Measurements from ENCODE around the gene VSIG4.
A peak's percentile ranks its signal among the peaks of the same experiment; 100 is the strongest.
"Not testable (repeated sequence)": the region's sequence is repeated elsewhere in the genome, so short reads cannot be mapped to it uniquely, and the experiment has no call there.

The VSIG4 gene

DNA sequence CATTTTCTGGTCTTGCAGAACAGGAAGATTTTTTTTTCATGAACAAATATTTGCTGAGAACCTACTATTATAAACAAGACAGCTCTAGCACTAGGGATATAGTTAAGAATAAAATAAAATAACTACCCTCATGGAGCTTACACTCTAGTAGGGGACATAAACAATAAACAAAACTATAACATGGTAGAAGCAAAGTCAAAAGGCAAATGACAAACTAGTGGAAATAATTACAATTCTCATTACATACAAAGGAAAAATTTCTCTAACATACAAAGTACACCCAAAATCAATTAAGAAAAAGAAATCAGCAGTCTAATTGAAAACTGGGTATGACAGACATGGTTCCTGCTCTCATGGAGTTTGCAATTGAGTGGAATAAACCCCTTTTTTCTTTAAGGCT lies 32.0 kb downstream of the VSIG4 start:
- DNase-seq: no peak

- no peak for DNase-seq
These were observed 33.9 kb downstream of the VSIG4 start for GRCh38 chrX:66005830-66006449.

DNA sequence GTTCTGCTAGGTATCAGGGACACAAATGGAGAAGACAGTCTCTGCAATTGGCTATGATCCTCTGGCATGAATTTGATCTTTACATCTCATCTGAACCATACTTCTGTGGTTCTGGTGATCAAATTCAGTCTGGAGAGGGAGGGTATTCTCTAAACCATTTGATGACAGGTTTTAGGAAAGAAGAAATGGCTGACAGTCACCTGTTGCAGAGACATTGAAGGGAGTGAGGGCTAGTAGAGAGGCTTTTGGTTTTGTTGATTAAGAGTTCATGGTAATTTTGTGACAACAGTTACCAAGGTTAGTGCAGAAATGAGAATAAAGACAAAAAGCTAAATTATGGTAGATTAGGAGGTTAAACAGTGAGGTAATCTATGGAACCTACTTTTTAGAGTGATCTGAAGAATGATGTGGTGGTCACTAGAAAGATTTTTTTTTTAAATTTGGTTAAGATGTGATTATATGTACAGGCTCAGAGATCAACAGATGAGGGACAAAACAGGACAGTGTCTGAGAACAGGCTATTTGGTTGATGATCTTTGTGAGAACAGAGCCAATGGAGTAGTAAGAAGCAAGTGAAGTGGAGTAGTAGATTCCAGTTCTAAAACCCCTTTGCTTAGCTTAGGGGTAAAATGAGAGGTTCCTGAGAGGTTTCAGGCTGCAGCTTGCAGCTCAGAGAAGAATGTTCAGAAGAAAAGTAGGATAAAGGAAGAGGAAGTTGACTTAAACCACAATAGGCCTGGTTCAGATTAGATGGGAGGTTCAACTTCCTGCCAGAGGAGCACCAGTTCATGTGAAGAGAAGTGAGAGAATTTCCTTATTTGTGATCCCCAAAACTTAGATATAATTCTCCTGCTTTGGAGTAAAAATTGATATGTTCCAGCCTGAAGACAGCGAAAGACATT lies 34.7 kb downstream of the VSIG4 start:
- DNase-seq: no peak

GRCh38 chrX:66002824-66003680 lies 36.8 kb downstream of the VSIG4 start:
- DNase-seq: no peak

- DNase-seq: no peak
These were observed 38.3 kb downstream of the VSIG4 start for GRCh38 chrX:66001596-66001995.

- DNase-seq: no peak
These were observed 39.1 kb downstream of the VSIG4 start for GRCh38 chrX:66000628-66001272.

DNA sequence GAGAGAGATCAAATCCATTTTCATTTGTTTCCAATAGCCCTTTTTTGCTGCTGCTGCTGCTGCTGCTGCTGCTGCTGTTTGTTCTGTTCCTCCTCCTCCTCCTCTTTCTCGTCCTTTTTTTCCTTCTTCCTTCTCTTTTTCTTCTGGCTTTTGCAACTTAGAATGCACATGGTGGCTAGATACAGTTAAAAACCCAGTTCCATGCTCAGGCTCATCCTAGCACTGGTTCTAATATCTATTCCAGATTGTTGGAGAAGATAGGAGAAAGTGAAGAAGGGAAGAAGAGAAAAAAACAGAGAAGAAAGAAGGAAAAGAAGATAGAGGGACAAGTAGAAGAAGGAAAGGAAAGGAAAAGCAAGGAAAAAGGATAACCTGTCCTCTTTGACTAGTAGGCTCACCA lies 39.7 kb downstream of the VSIG4 start:
- DNase-seq: no peak

- no peak for DNase-seq
These were observed 40.2 kb downstream of the VSIG4 start for GRCh38 chrX:65999563-66000148.

- DNase-seq: no peak
These were observed 40.8 kb downstream of the VSIG4 start for GRCh38 chrX:65999029-65999562.

- DNase-seq: no peak
These were observed 41.7 kb downstream of the VSIG4 start for GRCh38 chrX:65997978-65998717.

DNA sequence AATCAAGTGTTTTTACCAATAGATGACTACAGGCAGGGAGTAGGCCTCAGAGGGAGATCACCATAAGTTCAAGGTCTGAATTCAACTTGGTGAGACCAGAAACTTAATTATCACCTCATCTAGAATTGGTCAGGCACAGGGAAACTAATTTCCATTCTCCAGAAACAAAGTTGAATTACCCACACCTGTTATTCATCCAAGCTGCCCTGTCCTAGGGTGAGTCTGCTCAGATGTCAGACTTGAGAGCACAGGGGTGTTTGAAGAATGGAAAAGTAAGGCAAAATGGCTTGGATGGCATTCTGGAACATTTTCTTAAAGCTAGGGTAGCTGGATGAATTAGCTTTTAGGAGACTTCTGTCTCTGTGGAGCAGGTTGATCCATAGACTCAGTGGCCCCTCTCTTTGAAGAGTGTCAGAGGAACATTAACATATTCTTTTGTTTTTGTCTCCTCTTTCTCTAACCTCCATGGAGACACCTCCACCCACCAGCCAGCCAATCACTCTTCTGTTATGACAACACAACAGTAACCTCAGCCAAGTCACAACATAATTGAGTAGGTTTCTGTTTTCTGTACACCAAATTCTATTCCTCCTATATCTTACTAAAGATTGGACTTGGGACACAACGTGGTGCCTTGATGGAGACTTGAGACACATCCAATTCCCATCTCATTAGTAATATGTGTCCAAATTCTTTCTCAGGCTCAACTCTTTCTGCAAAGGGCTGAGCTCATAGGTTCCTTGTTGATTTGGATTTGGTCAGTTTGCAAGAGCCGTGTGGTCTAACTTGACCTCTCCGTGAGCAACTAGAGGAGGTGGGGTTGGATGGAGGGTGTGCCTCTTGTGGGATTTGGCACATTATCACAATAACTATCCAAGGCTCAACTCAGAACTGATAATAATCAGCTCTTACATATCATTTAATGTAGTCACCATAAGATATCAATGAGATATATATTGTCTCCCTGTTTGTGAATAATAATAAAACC lies 45.1 kb downstream of the VSIG4 start:
- no peak for DNase-seq

GRCh38 chrX:65993915-65994460 lies 45.9 kb downstream of the VSIG4 start:
- DNase-seq: no peak

DNA sequence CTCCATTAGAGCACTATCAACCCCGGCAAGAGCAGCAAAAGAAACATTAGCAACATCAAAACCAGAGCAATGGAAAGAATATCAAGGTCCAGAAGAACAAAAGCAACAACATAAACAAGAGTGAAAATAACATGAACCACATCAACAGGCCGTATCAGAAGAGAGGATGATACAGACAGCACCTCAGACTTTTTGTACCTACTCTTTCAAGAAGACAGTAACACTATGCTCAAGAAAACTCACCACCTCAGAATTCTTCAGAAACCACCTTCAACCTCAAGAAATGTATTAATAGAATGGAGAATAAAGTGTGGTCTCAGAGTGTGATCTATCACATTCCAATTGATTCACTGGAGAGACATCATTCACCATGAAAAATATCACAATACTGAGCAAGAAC lies 46.5 kb downstream of the VSIG4 start:
- DNase-seq: no peak

- DNase-seq: no peak
These were observed 49.2 kb downstream of the VSIG4 start for GRCh38 chrX:65990702-65991101.

GRCh38 chrX:65987811-65988210 lies 52.1 kb downstream of the VSIG4 start:
- DNase-seq: no peak

DNA sequence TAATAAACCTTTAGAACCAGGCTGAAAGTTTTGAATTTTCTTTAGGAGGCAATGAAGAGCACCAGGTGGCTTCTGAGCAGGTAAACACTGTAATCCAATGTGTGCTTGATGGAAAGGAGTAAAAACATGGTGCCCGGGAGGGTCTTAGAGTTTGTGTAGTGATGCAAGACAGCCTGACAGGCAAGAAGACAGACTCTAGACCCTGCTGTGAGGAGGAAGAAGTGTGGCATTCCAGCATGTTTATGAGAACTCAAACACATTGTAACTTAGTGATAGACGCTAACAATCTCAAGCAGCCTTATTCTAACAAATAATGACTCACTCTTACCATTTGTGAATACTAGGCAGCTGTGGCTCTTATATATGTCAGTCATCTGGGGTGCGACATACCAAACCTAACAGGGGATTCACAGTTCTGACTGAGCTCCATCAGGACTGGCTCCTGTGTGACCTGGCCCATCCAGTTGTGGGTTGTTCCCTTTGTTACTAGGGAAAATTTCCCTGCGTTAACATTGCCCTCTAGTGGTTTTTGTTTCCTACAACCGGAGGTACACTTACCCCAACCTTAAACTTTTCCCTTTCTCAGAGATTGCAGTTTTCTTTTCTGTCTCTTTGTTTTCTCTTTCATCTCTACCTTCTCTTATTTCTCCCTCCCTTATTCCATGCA lies 53.8 kb downstream of the VSIG4 start:
- DNase-seq: peak; percentile 30

GRCh38 chrX:65985211-65985610 lies 54.7 kb downstream of the VSIG4 start:
- no peak for DNase-seq

GRCh38 chrX:65977161-65977560 lies 62.7 kb downstream of the VSIG4 start:
- DNase-seq: not testable (repeated sequence)

- no peak for DNase-seq
These were observed 63.7 kb downstream of the VSIG4 start for GRCh38 chrX:65976161-65976560.

Measured in stimulated activated naive CD4-positive, alpha-beta T cell treated with Interleukin-2 at 50 U/mL for 16 hours (primary cell).